Measurements from ENCODE around the gene TRMT61A.

DNA sequence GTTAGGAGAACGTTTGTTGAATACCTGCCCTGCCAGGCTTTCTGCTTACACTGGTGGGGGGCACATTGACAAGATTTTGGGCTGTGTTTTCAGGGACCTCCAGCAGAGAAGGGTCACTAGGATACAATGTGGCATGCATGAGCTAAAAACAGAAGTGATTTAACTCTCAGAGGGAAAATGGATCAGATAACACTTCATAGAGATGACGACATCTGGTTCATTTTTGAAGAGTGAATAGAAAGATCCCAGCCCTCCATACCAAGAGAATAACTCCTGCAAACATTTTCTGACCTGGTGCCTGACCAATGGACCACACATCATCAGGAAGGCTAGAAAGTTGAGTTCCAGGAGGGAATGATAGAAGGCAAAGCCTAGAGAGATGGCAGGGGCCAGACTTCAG lies 40.0 kb upstream of the TRMT61A start:
- TF ChIP-seq, protein P1, sequence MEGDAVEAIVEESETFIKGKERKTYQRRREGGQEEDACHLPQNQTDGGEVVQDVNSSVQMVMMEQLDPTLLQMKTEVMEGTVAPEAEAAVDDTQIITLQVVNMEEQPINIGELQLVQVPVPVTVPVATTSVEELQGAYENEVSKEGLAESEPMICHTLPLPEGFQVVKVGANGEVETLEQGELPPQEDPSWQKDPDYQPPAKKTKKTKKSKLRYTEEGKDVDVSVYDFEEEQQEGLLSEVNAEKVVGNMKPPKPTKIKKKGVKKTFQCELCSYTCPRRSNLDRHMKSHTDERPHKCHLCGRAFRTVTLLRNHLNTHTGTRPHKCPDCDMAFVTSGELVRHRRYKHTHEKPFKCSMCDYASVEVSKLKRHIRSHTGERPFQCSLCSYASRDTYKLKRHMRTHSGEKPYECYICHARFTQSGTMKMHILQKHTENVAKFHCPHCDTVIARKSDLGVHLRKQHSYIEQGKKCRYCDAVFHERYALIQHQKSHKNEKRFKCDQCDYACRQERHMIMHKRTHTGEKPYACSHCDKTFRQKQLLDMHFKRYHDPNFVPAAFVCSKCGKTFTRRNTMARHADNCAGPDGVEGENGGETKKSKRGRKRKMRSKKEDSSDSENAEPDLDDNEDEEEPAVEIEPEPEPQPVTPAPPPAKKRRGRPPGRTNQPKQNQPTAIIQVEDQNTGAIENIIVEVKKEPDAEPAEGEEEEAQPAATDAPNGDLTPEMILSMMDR (IDR thresholded peaks at IDR 0.05), result no peak
- TF ChIP-seq, protein P2, sequence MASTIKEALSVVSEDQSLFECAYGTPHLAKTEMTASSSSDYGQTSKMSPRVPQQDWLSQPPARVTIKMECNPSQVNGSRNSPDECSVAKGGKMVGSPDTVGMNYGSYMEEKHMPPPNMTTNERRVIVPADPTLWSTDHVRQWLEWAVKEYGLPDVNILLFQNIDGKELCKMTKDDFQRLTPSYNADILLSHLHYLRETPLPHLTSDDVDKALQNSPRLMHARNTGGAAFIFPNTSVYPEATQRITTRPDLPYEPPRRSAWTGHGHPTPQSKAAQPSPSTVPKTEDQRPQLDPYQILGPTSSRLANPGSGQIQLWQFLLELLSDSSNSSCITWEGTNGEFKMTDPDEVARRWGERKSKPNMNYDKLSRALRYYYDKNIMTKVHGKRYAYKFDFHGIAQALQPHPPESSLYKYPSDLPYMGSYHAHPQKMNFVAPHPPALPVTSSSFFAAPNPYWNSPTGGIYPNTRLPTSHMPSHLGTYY (CRISPR knock-in tag; IDR thresholded peaks at IDR 0.05), result no peak
- TF ChIP-seq, protein P3, sequence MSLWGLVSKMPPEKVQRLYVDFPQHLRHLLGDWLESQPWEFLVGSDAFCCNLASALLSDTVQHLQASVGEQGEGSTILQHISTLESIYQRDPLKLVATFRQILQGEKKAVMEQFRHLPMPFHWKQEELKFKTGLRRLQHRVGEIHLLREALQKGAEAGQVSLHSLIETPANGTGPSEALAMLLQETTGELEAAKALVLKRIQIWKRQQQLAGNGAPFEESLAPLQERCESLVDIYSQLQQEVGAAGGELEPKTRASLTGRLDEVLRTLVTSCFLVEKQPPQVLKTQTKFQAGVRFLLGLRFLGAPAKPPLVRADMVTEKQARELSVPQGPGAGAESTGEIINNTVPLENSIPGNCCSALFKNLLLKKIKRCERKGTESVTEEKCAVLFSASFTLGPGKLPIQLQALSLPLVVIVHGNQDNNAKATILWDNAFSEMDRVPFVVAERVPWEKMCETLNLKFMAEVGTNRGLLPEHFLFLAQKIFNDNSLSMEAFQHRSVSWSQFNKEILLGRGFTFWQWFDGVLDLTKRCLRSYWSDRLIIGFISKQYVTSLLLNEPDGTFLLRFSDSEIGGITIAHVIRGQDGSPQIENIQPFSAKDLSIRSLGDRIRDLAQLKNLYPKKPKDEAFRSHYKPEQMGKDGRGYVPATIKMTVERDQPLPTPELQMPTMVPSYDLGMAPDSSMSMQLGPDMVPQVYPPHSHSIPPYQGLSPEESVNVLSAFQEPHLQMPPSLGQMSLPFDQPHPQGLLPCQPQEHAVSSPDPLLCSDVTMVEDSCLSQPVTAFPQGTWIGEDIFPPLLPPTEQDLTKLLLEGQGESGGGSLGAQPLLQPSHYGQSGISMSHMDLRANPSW (CRISPR knock-in tag; conservative IDR thresholded peaks at IDR 0.05; ENCODE audit: low read depth), result no peak
- TF ChIP-seq, protein P4, sequence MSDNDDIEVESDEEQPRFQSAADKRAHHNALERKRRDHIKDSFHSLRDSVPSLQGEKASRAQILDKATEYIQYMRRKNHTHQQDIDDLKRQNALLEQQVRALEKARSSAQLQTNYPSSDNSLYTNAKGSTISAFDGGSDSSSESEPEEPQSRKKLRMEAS (CRISPR knock-in tag; IDR thresholded peaks at IDR 0.05), result no peak
- TF ChIP-seq, protein P5, sequence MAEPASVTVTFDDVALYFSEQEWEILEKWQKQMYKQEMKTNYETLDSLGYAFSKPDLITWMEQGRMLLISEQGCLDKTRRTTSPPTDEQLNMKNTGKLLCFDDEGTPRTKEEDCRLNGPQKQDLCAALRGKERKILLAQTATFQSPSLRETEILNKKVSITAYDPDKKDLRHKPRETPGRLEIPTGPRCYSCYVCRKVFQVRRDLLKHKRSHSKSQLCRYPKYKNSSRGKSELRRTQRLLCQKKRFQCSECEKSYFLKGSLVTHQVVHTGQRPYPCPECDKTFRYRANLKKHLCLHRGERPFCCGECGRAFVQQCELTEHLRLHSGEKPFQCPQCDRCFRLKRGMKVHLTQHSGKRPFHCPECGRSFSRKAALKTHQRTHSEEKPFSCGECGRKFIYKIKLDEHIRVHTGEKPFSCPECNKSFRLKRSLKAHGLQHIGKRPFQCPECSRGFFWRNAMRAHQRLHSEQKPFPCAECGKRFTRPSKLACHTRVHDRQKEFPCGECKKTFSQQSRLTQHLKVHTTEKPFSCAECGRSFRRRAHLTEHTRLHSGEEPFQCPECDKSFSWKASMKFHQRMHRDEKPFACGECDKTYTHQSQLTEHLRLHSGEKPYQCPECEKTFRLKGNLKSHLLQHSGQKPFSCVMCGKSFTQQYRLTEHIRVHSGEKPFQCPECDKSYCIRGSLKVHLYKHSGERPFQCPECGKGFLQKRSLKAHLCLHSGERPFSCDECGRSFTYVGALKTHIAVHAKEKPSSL (CRISPR knock-in tag; conservative IDR thresholded peaks at IDR 0.05), result no peak
- TF ChIP-seq CREB1 (CRISPR knock-in tag; IDR thresholded peaks at IDR 0.05) (no peak), NR2C2 (CRISPR knock-in tag; IDR thresholded peaks at IDR 0.05) (no peak), ZNF671 (CRISPR knock-in tag; IDR thresholded peaks at IDR 0.05) (no peak), JUN (CRISPR knock-in tag; IDR thresholded peaks at IDR 0.05) (no peak), ATF1 (CRISPR knock-in tag; IDR thresholded peaks at IDR 0.05) (no peak), SP1 (CRISPR knock-in tag; conservative IDR thresholded peaks at IDR 0.05) (no peak), ZNF263 (CRISPR knock-in tag; IDR thresholded peaks at IDR 0.05; ENCODE audit: low read depth) (no peak)
- TF ChIP-seq, protein P6, sequence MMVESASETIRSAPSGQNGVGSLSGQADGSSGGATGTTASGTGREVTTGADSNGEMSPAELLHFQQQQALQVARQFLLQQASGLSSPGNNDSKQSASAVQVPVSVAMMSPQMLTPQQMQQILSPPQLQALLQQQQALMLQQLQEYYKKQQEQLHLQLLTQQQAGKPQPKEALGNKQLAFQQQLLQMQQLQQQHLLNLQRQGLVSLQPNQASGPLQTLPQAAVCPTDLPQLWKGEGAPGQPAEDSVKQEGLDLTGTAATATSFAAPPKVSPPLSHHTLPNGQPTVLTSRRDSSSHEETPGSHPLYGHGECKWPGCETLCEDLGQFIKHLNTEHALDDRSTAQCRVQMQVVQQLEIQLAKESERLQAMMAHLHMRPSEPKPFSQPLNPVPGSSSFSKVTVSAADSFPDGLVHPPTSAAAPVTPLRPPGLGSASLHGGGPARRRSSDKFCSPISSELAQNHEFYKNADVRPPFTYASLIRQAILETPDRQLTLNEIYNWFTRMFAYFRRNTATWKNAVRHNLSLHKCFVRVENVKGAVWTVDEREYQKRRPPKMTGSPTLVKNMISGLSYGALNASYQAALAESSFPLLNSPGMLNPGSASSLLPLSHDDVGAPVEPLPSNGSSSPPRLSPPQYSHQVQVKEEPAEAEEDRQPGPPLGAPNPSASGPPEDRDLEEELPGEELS (CRISPR knock-in tag; IDR thresholded peaks at IDR 0.05), result no peak
- TF ChIP-seq, protein P7, sequence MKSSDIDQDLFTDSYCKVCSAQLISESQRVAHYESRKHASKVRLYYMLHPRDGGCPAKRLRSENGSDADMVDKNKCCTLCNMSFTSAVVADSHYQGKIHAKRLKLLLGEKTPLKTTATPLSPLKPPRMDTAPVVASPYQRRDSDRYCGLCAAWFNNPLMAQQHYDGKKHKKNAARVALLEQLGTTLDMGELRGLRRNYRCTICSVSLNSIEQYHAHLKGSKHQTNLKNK (CRISPR knock-in tag; IDR thresholded peaks at IDR 0.05), result no peak
